Measurements from ENCODE around the gene IVNS1ABP.

IVNS1ABP gene

DNA sequence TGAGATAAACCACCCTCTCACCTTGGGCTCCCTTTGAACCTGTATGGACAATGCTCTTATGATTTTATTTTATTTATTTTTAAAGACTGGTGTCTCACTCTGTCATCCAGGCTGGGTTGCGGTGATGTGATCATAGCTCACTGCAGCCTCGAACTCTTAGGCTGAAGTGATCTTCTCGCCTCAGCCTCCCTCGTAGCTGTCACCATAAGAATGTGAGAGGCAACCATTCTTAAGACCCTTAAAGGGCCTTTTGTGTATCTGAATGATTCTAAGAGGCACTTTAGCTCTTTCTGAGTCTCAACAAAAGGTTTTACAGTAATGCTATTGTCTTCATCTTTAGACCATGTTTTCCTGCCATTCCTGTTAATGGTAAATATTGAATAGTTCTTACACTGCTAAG lies 67.0 kb downstream of the IVNS1ABP start:
- no peak overlapping the region for H3K27ac ChIP-seq
- TF ChIP-seq, protein P1, sequence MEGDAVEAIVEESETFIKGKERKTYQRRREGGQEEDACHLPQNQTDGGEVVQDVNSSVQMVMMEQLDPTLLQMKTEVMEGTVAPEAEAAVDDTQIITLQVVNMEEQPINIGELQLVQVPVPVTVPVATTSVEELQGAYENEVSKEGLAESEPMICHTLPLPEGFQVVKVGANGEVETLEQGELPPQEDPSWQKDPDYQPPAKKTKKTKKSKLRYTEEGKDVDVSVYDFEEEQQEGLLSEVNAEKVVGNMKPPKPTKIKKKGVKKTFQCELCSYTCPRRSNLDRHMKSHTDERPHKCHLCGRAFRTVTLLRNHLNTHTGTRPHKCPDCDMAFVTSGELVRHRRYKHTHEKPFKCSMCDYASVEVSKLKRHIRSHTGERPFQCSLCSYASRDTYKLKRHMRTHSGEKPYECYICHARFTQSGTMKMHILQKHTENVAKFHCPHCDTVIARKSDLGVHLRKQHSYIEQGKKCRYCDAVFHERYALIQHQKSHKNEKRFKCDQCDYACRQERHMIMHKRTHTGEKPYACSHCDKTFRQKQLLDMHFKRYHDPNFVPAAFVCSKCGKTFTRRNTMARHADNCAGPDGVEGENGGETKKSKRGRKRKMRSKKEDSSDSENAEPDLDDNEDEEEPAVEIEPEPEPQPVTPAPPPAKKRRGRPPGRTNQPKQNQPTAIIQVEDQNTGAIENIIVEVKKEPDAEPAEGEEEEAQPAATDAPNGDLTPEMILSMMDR (IDR thresholded peaks at IDR 0.05): no peak
- no peaks in the 10 kb centered on the region for H3K27me3 ChIP-seq (ENCODE audit: control insufficient read depth, insufficient read depth, low read length)
- no peak overlapping the region for H2AFZ ChIP-seq
- no peaks in the 10 kb centered on the region for H3K36me3 ChIP-seq (ENCODE audit: control insufficient read depth, insufficient read depth, low read length)
- H3K4me2 ChIP-seq (ENCODE audit: low read length): no peak overlapping the region
- H3K4me3 ChIP-seq (ENCODE audit: low read depth, low read length): no peak overlapping the region
- H3K79me2 ChIP-seq: no peaks in the 10 kb centered on the region
- H3K4me1 ChIP-seq: peaks cover 3% of the 10 kb centered on the region
- H3K9me3 ChIP-seq (ENCODE audit: control insufficient read depth, low read length): no peaks in the 10 kb centered on the region
- no peak overlapping the region for H3K9ac ChIP-seq

DNA sequence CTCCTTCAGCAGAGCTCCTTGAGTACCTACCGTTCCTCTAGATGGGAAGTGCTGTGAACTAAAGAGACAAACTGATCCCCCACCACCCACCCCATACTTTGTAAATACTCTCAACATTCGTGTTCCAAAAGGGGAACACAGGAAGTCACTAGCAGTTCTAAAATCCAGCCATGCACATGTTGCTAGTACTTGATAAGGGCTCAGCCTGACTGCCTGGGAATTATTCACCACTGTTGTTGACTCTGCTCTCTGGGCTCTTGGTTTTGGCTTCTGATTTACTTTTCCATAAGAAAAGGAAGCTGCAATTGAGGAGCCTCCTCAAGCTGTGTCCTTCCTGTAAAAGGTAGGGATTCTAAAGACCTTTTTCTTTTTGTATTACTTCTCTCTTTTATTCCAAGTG lies 67.5 kb downstream of the IVNS1ABP start:
- no peak overlapping the region for H3K27ac ChIP-seq

More for the DNA sequence above, 67.5 kb downstream of the IVNS1ABP start:
- H2AFZ ChIP-seq: no peak overlapping the region
- no peaks in the 10 kb centered on the region for H3K9me3 ChIP-seq (ENCODE audit: control insufficient read depth, low read length)
- TF ChIP-seq, protein P1 (IDR thresholded peaks at IDR 0.05): no peak
- peaks cover 3% of the 10 kb centered on the region for H3K4me1 ChIP-seq
- H3K9ac ChIP-seq: no peak overlapping the region
- H3K4me2 ChIP-seq (ENCODE audit: low read length): no peak overlapping the region
- no peaks in the 10 kb centered on the region for H3K27me3 ChIP-seq (ENCODE audit: control insufficient read depth, insufficient read depth, low read length)
- no peaks in the 10 kb centered on the region for H3K79me2 ChIP-seq
- H3K36me3 ChIP-seq (ENCODE audit: control insufficient read depth, insufficient read depth, low read length): no peaks in the 10 kb centered on the region
- no peak overlapping the region for H3K4me3 ChIP-seq (ENCODE audit: low read depth, low read length)

Data from parathyroid adenoma (tissue), 2 donors.